Measurements from ENCODE around the gene MALAT1. TPM values are rescaled to one million over a fixed set of nuclear protein-coding genes. Genes with fewer than 3 reads are reported as not detected.

Gene MALAT1
- total and polyA plus RNA-seq, 2 of the 8 experiments (the other 6 are each of a cell fraction or from before 2014, with no cell fraction given) = 115 to 984 TPM

- TF ChIP-seq BCL11A (IDR thresholded peaks at IDR 0.05; ENCODE audit: low read depth in 2 of 2, low read length in 2 of 2) = no peak
- TF ChIP-seq SP2 (IDR thresholded peaks at IDR 0.05; ENCODE audit: low read length) = no peak
- TF ChIP-seq POU5F1 (IDR thresholded peaks at IDR 0.05; ENCODE audit: low read depth, low read length) = no peak
- no peak for TF ChIP-seq CTBP2 (IDR thresholded peaks at IDR 0.05; ENCODE audit: borderline replicate concordance, insufficient read depth, insufficient read length, low read length)
- TF ChIP-seq POLR2A (IDR thresholded peaks at IDR 0.05; ENCODE audit: control extremely low read depth in 1 of 2, low read depth in 2 of 2, low read length in 2 of 2) = peak in 1 of 2 experiments; percentile 93; a peak in 2 of 3 replicates
- no peak for TF ChIP-seq ZNF274 (IDR thresholded peaks at IDR 0.05; ENCODE audit: borderline replicate concordance, extremely low read depth, low read length)
- TF ChIP-seq ATF2 (IDR thresholded peaks at IDR 0.05; ENCODE audit: low read length) = no peak; the same call in 1 of the 2 replicates
- no peak for TF ChIP-seq USF2 (IDR thresholded peaks at IDR 0.05; ENCODE audit: low read length)
Observed at GRCh38 chr11:65501472-65502273, 2.8 kb downstream of the MALAT1 start (continued).
